ENCODE measurements around the gene ST6GALNAC6.

DNA sequence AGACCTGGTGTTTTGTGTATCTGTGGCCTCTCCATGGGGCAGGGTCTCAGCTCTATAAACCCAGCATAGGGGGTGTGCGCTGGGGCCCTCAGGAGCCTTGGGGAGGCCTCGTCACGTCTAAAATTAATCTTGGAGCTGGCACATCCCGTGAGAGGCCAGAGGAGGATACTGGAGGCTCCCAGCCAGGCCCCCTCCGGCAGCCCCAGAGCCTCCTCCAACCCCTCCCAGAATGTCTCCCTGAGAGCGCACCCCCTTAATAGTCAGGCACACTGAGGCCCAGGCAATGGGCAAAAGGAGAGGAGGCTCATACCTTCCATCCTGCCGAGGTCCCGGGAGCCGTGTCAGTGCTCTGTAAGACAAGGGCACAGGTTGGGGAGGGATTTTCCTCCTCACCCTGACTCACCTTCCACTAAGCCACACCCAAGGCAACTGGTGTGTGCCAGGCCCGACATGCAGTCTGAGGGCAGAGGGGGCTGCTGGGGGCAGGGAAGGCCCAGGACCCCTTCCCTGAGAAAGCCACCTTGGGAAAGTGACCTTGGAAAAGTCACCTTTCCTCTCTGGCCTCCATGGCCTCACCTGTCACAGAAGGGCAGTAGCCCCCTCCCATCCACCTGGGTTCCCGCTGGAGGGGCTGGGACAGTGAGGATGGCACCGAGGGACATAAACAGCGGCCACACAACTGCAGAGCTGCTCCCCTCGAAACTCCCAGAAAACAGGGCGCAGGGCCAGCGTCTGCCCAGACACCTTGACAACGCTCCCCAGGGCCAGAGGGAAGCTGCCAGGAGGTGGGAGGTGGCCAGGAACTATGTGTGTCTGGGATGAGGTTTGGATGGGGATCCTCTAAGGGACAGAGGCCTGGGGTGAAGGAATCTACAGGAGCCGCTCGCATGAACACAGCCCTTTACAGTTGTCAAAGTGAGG lies 24.8 kb downstream of the ST6GALNAC6 start:
- TF ChIP-seq, protein P1, sequence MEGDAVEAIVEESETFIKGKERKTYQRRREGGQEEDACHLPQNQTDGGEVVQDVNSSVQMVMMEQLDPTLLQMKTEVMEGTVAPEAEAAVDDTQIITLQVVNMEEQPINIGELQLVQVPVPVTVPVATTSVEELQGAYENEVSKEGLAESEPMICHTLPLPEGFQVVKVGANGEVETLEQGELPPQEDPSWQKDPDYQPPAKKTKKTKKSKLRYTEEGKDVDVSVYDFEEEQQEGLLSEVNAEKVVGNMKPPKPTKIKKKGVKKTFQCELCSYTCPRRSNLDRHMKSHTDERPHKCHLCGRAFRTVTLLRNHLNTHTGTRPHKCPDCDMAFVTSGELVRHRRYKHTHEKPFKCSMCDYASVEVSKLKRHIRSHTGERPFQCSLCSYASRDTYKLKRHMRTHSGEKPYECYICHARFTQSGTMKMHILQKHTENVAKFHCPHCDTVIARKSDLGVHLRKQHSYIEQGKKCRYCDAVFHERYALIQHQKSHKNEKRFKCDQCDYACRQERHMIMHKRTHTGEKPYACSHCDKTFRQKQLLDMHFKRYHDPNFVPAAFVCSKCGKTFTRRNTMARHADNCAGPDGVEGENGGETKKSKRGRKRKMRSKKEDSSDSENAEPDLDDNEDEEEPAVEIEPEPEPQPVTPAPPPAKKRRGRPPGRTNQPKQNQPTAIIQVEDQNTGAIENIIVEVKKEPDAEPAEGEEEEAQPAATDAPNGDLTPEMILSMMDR (IDR thresholded peaks at IDR 0.05): no peak
- no peak for TF ChIP-seq POLR2A (IDR thresholded peaks at IDR 0.05)

All from sigmoid colon (tissue), 3 donors.